Globus pallidus (tissue), 1 donor: Measurements from ENCODE around the gene PIK3CB.
"Not testable (repeated sequence)": the region's sequence is repeated elsewhere in the genome, so short reads cannot be mapped to it uniquely, and the experiment has no call there.

Experiments used
- DNase-seq: peaks from one replicate; pipeline ENCODE4 v3.0.0-alpha.2; 2015; ENCODE audit warnings: low spot score

PIK3CB gene

DNA sequence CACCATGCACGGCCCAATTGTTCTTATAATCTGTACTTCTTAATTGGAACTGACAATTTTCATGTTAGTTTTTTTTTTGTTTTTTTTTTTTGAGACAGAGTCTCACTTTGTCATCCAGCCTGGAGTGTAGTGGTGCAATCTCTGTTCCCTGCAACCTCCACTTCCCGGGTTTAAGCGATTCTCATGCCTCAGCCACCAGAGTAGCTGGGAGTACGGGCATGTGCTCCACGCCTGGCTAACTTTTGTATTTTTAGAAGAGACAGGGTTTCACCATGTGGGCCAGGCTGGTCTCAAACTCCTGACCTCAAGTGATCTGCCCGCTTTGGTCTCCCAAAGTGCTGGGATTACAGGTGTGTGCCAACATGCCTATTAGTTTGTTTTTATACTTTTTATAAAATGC is 153.8 kb downstream of the PIK3CB start:
- DNase-seq = not testable (repeated sequence)

DNA sequence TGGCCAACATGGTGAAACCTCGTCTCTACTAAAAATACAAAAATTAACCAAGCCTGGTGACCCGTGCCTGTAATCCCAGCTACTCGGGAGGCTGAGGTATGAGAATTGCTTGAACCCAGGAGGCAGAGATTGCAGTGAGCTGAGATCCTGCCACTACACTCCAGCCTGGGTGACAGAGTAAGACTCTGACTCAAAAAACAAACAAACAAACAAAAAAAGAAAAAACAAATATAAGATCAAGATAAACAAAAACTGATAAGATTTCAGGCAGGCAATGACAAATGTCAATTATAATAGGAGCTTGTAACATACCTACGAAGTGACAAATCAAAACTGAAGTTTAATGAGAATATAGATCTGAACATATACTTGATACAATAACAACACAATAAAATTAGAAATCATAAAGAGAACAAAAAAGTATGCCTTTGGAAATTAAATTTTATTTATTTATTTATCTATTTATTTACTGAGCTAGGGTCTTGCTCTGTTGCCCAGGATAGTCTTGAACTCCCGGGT is 155.8 kb downstream of the PIK3CB start:
- no peak for DNase-seq

GRCh38 chr3:138678086-138678485 is 156.6 kb downstream of the PIK3CB start:
- no peak for DNase-seq

- DNase-seq = no peak
Measured at GRCh38 chr3:138675393-138675792, 159.3 kb downstream of the PIK3CB start.

GRCh38 chr3:138673641-138674530 is 160.8 kb downstream of the PIK3CB start:
- DNase-seq = no peak

- DNase-seq = no peak
Measured at GRCh38 chr3:138670407-138670806, 164.3 kb downstream of the PIK3CB start.

GRCh38 chr3:138668107-138668506 is 166.6 kb downstream of the PIK3CB start:
- DNase-seq = no peak

DNA sequence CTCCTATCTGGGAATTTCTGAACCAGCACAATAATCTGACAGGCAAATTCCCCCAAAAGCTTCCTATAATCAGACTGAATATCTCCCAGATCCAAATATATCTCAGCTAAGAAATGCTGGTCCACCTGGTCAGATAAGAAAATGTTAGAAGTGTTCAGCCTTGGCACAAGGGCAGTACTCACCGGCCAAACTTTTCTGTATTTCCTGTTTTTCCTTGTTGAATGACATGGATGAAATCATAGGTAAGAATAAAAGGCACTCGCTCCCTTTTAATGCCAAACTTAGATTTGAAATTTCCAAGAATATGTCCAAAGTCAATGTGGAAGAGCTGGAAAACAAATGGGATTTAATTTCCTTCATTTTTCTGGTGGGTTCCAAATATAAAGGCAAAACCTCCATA is 177.2 kb downstream of the PIK3CB start:
- no peak for DNase-seq

GRCh38 chr3:138653567-138653966 is 181.2 kb downstream of the PIK3CB start:
- no peak for DNase-seq

GRCh38 chr3:138649134-138649533 is 185.6 kb downstream of the PIK3CB start:
- DNase-seq = no peak

DNA sequence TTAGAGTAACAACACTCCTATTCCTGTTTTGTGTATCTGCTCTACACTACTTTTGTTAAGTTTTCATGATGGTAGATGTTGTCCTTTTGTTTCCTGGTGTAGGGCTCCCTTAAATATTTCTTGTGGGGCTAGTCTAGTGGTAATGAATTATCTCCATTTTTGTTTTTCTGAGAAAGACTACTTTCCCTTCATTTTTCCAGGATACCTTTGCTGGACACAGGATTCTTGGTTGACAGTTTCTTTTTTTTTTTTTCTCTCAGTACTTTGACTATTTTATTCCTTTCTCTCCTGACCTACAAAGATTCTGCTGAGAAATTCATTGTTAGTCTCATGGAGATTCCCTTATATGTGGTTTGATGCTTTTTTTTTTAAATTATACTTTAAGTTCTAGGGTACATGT is 188.2 kb downstream of the PIK3CB start:
- no peak for DNase-seq

- no peak for DNase-seq
Measured at GRCh38 chr3:138646008-138646407, 188.7 kb downstream of the PIK3CB start.

- DNase-seq = no peak
Measured at GRCh38 chr3:138642927-138643253, 191.8 kb downstream of the PIK3CB start.

DNA sequence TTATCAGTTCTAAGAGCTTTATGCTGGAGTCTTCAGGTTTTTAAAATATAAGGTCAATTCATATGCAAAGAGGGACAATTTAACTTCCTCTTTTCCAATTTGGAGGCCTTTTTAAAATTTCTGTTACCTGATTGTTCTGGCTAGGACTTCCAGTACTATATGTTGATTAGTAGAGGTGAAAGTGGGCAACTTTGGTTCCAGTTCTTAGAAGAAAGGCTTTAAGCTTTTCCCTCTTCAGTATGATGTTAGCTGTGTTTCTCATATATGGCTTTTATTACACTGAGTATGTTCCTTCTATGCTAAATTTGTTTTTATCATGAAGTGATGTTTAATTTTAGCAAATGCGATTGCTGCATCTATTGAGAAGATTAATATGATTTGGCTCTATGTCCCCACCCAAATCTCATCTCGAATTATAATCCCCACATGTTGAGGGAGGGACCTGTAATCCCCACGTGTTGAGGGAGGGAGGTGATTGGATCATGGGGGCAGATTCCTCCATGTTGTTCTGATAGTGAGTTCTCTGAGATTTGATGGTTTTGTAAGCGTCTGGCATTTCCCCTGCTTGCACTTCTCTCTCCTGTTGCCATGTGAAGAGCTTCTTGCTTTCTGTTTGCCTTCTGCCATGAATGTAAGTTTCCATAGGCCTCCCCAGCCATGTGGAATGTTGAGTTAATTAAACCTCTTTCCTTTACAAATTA is 192.4 kb downstream of the PIK3CB start:
- no peak for DNase-seq

DNA sequence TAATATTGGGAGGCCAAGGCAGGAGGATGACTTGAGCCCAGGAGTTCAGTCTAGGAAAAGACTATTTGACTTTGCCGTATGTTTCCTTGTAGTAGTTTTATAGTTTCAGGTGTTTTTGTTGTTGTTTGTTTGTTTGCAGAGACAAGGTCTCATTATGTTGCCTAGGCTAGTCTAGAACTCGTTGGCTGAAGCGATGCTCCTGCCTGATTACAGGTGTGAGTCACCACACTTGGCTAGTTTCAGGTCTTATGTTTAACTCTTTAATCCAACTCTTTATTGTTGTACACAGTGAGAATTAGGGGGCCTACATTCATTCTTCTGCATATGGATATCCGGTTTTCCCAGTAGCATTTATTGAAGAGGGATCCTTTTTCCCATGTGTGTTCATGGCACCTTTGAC is 194.2 kb downstream of the PIK3CB start:
- DNase-seq = no peak

GRCh38 chr3:138638641-138639040 is 196.1 kb downstream of the PIK3CB start:
- DNase-seq = no peak

DNA sequence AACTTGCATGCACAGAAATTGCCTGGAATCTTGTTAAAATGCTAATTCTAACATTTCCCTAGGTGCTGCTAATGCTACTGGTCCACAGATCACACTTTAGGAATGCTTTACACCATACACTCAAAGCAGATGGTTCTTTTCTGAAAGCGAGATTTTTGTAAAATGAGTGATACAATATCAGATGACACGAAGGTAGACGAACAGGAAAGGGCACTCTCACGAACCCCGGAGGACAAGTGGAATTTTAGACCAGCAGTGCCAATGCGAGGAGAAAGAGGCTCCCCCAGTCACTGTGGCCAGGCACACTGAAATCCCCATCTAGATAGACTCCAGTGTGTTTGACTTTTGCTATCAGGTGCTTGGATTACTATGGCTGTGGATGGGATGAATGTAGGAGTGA is 205.2 kb downstream of the PIK3CB start:
- no peak for DNase-seq

- DNase-seq = no peak
Measured at GRCh38 chr3:138625707-138626365, 208.9 kb downstream of the PIK3CB start.

- no peak for DNase-seq
Measured at GRCh38 chr3:138624518-138624917, 210.2 kb downstream of the PIK3CB start.

DNA sequence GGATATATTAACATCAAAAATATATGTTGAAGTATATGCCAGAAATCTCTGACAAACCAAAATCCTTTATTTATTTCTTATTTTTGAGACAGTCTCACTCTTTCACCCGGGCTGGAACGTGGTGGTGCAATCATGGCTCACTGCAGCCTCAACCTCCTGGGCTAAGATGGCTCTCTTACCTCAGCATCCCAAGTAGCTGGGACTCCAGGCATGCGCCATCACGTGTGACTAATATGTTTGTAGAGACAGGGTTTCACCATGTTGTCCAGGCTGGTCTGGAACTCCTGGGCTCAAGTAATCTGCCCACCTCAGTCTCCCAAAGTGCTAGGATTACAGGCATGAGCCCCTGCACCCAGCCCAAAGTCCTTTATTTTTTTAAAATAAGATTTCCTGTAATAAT is 214.3 kb downstream of the PIK3CB start:
- DNase-seq = no peak

DNA sequence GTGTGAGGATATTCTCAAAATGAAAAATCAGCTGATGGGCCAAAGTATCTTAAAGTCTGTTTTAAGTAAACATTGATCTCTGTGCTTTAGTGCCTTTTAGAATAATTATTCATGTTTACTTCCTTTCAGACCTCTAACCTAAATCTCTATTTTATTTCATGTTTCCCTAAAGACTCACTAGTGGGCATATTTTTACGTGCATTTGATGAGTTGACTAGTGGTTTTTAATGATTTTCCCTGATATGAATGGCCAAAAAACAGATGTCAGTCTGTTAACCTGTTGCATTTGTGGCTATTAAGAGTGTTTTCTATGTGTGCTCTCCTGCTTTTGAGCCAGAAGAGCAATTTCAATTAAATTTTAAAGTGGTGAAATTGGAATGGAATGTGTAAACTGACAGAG is 219.3 kb downstream of the PIK3CB start:
- no peak for DNase-seq

- DNase-seq = no peak
Measured at GRCh38 chr3:138609898-138610266, 224.8 kb downstream of the PIK3CB start.
